ENCODE measurements around the gene CDKAL1.
A peak's percentile ranks its signal among the peaks of the same experiment; 100 is the strongest.

Gene CDKAL1

DNA sequence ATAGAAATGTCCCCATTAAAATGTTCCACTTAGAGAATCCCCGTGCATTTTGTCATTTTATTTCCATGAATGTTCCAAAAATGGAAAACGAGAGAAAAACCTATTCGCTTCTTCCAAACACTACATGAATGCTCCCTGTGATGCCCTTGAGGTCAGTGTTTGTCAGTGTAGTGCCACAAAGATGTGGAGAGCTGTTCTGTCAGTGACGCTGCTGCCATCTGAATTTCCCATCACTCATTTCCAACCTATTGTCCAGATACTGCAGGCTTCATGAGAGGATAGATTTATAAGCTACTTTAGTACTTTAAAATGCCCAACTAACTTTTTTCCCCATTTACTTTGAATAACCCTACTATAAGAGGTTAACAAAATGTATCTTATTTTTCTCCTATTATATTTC is 335.8 kb downstream of the CDKAL1 start:
- no peak for DNase-seq (ENCODE audit: low spot score)
- no peak for FAIRE-seq

GRCh38 chr6:20870493-20870892 is 336.2 kb downstream of the CDKAL1 start:
- FAIRE-seq (no peak), DNase-seq (ENCODE audit: low spot score) (no peak)

DNA sequence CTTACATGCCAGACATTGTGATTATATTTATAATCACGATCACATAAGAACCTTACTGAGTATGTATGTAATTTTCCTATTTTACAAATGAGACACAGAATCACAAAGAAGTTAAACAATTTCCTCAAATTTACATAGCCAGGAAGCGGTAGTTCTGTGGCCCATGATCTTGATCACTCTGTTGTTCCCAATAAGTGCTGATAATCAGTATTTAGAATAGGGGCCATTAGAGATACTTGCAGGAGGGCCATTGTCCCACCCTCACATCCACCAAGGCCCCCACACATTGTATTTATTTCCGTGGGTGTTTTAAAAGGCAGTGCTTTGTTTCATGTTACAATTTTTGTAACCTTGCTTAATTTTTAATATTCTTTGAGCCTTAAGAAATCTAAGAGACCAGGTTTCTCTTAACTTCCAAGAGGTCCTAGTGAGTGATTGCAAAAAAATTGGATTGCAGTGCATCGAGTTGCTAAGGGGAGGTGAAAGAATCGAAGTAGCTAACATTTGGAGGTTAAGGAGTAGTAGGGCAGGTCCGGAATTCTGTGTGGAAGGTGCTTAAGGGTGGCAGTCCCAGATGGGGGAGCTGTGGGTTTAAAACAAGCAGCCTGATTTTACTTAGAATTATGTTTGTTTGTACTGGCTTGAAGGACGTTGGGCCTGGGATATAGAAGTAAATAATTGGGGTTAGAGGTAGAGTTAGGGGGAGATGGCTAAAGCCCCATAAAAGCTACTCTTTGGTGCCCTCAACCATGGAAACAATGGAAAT is 339.4 kb downstream of the CDKAL1 start:
- no peak for DNase-seq (ENCODE audit: low spot score)
- no peak for FAIRE-seq

- no peak for DNase-seq (ENCODE audit: low spot score)
- FAIRE-seq, result peak; percentile 11
Measured at GRCh38 chr6:20875369-20875963, 341.2 kb downstream of the CDKAL1 start.

GRCh38 chr6:20876036-20876435 is 341.8 kb downstream of the CDKAL1 start:
- DNase-seq (ENCODE audit: low spot score), result peak; percentile 27
- peak; percentile 23 for FAIRE-seq

DNA sequence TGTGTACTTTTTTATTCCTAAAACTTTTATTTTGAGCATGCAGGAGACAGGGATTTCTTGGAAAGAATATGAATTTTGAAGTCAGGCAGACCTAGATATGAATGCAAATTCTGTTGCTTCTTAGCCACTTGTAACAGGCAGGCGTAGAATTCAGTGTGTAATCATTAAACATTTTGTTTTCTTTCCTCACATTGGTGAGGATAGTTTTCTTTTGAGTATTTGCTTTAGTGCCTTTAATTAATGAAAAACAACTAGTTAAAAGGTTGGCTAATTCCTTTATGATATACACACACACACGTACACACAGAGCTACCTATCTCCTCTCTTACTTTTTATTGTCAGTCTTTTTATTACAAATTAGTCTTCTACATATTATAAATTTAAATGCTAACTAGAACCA is 342.3 kb downstream of the CDKAL1 start:
- peak; percentile 15 for FAIRE-seq

DNA sequence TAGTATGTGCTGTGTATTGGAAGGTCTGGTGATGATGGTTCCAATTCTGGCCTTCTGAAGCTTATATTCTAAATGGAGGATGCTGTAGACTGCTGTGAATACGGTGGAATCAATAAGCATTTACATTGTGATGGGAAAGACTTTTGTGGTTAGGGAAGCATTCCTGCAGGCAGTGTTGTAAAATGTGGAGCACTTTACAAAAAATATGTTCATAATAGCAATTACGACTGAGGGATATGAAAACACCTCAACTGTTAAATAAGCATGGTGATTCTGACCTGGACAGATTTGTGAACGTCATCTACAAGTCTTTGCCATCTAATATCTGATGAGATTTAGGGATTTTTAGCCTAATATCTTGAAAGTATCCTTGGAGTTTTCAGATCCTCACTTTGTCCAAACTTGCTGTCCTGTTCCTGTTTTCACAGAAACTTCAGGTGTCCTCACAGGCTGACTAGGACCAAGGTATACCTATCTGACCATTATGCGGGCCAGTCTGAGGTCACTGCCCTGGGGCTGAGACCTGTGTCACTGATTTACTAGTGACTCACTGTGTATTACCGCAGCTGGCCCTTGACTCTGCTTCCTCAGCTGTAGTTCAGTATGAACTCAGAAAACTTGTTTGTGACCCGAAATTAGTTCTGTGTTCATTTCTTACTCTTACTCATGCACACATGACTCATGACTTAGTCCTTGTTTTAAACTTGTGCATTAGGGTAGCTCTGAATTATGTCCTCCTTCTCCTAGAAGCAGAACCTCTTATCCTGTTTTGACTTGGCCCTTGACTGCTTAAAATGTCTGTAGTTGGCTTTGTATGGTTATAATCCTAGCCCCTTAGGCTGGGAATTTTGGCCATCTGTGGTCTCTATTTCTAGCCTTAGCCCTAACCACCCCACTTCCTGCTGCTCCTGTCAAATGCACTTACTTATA is 343.0 kb downstream of the CDKAL1 start:
- peak; percentile 98 for FAIRE-seq
- DNase-seq (ENCODE audit: low spot score), result peak; percentile 95

More for the DNA sequence above, 342.3 kb downstream of the CDKAL1 start:
- DNase-seq (ENCODE audit: low spot score), result no peak

DNA sequence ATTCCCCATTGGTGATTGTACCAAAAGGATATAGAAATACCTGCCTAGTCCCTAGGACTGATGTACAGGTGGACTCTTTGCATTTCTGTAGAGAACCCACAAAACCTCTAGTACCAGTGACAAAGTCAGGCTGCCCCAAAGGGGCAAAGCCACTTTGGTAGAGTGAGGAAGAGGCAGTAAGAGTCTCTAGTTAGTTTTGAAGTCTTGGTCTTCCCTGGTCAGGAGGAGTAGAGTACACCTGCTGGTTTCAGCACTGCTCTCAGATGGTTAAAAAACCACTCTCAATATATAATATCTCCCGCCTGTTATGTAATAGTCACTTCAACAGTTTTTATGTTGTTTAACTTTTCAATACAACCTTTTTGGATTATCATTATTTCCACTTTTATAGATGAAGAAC is 344.9 kb downstream of the CDKAL1 start:
- DNase-seq (ENCODE audit: low spot score) (no peak), FAIRE-seq (no peak)

- FAIRE-seq (no peak), DNase-seq (ENCODE audit: low spot score) (no peak)
Measured at GRCh38 chr6:20879526-20879925, 345.3 kb downstream of the CDKAL1 start.

GRCh38 chr6:20881365-20881764 is 347.1 kb downstream of the CDKAL1 start:
- FAIRE-seq, result no peak

DNA sequence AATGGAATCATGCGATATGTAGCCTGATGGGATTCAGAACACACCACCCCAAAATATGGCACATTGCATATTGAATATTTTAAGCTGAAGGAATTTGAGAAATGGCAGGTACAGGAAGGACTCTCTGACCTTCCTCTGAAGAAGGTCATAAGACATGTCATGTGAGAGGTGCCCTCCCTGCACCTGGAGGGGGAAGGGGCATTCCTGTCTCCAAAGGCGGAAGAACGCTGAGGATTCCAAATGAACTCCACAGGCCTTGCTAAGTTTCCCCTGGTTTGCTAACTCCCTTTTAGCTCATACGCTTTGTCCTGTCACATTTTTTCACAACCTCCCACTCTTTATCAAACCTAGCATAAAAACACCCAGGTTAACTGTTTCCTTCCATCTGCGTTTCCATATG is 347.8 kb downstream of the CDKAL1 start:
- FAIRE-seq (no peak), DNase-seq (ENCODE audit: low spot score) (no peak)

More at GRCh38 chr6:20881365-20881764, 347.1 kb downstream of the CDKAL1 start:
- no peak for DNase-seq (ENCODE audit: low spot score)

- DNase-seq (ENCODE audit: low spot score) (no peak), FAIRE-seq (no peak)
Measured at GRCh38 chr6:20885076-20885475, 350.8 kb downstream of the CDKAL1 start.

GRCh38 chr6:20891161-20891560 is 356.9 kb downstream of the CDKAL1 start:
- DNase-seq (ENCODE audit: low spot score) (no peak), FAIRE-seq (no peak)

DNA sequence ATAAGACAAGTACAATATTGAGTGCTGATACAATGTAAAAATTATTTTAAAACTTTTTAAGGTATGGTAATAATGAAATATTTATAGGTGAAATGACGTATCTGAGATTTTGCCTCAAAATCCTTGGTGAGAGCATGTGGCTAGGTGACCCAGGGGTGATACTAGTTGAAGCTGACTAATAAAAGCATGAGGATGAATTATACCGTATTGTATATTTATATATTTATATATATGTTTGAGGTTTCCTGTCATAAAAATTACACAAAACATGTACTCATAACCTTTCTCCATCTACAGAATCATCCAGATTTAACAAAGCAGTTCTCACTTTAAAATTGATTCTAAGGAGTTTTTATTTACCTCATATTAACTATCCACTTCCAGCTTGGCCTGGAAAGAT is 358.1 kb downstream of the CDKAL1 start:
- no peak for FAIRE-seq

DNA sequence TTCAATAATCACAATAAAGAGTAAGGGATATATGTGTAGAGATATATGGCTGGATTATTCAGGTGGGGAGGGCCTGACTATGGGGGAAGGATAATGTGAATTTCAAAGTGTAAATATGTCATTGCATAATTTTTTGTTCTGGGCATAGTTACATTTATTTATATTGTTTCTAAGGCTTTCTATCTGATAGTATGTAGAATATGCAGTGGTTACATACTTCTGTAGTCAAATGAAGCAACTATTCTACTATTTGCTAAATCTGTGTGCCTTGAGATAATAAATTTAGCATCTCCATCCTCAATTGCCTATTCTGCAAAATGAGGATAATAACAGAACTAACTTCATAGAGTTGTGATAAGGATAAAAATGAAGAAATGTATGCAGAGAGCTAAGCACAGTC is 359.2 kb downstream of the CDKAL1 start:
- no peak for DNase-seq (ENCODE audit: low spot score)
- no peak for FAIRE-seq

More for the DNA sequence above, 358.1 kb downstream of the CDKAL1 start:
- DNase-seq (ENCODE audit: low spot score), result no peak

DNA sequence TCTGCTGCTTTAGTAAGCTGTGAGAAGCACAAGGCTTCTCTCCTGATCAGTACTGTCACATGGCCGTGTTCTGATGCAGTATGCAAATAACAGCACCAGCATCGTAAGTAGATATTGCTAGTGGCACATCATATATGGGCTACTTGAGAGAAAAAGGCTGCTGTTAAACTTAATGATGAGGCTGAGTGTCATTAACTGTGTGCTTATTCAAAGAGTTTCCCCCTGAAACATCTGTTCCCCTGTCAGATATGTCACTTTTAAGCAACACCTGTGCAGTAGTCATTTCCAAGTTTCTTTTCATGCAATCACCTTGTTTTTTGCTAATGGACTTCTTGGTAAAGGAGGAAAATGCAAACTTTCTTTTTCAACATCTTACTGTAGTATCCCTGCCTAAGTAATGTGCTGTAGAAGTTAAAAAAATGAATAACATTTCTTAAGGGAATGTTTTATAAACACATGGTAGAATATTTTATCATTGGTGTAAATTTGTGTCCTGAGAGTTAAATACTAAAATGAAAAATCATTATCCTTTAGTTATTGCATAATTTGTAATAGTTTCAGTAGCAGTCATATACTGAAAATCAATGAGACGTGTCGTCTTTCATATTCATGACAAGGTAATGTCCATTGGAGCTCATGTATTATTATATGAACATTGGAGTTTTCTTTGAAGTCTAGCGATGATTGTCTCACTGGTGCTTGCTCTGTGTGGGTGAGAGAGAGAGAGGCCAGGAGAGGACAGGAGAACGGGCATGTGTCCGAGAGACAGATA is 366.3 kb downstream of the CDKAL1 start:
- no peak for DNase-seq (ENCODE audit: low spot score)
- FAIRE-seq, result no peak

DNA sequence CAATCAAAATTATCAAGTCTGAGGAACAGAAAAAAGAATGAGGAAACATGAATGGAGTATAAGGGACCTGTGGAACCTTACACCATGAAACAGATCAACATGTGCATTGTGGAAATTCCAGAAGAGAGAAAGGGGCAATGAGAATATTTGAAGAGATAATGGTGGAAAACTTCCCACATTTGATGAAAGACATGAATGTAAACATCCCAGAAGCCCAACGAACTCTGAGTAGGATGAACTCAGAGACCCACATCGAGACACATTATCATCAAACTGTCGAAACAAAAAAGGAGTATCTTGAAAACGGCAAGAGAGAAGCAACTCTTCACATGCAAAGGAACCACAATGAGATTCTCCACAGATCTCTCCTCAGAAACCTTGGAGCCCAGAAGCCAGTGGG is 371.1 kb downstream of the CDKAL1 start:
- no peak for FAIRE-seq
- DNase-seq (ENCODE audit: low spot score), result no peak

DNA sequence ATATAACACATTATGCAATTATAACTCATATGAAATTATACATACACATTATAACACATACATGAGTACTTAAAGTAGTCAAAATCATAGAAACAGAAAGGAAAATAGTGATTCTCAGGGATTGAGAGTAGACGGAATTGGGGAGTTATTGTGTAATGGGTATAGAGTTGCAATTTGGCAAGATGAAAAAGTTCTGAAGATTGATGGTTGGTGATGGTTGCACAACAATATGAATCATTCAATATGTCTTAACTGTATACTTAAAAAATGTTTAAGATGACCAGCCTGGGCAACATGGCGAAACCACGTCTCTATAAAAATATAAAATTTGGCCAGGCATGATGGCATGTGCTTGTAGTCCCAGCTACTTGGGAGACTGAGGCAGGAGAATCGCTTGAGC is 372.7 kb downstream of the CDKAL1 start:
- DNase-seq (ENCODE audit: low spot score) (no peak), FAIRE-seq (no peak)

DNA sequence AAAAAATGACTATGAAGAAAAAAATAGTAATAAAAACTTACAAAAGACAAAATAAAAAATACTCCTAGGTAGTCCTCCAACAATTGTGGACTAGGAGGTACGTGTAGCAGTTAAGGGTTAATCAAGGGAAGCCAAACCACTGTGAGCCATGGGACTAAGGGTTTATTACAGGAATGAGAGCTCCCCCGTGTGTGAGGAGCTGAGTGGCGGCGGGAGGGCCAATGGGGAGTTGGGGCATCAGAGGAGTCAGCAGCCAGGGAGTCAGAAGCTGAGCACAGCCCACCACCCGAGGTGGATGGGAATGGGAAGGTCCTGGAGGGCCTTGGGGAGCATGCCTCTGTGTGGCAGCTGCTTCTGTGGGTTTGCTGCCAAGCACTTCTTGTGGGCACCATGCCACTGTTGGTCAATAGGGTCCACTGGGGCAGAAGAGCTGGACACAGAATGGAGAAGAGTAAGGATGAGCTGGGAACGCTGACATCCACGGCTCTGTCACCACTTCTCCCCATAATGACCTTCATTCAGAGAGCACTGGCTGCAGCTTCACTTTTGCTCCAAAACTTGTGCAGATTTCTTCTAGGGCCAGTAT is 373.3 kb downstream of the CDKAL1 start:
- no peak for DNase-seq (ENCODE audit: low spot score)
- FAIRE-seq, result no peak

GRCh38 chr6:20909621-20910020 is 375.4 kb downstream of the CDKAL1 start:
- FAIRE-seq (no peak), DNase-seq (ENCODE audit: low spot score) (no peak)

- FAIRE-seq (no peak), DNase-seq (ENCODE audit: low spot score) (no peak)
Measured at GRCh38 chr6:20911712-20912111, 377.5 kb downstream of the CDKAL1 start.

Data from RCC 7860 (cell line).